H9 (cell line): Measurements from ENCODE around the gene RTP4. TPM values are rescaled to one million over a fixed set of nuclear protein-coding genes. Genes with fewer than 3 reads are reported as not detected.

Source experiments
- DNase-seq: peaks from one replicate; pipeline ENCODE4 v3.0.0-alpha.2; 2017
- H2AFZ ChIP-seq: one replicate; pipeline ENCODE4 v1.6.1; 2013; ENCODE audit warnings: mild to moderate bottlenecking, low read length, control low read depth, moderate library complexity
- H2AK5ac ChIP-seq: 2 replicates; pipeline ENCODE4 v1.6.1; 2013; ENCODE audit warnings: low read length, control low read depth, mixed read lengths; ENCODE audit not compliant: insufficient read length
- H2BK120ac ChIP-seq: one replicate; pipeline ENCODE4 v1.6.1; 2013; ENCODE audit warnings: low read depth, mild to moderate bottlenecking, low read length, control low read depth, inconsistent platforms; ENCODE audit not compliant: poor library complexity, severe bottlenecking
- H2BK12ac ChIP-seq: 2 replicates; pipeline ENCODE4 v1.6.1; 2013; ENCODE audit warnings: low read length, control low read depth, mixed read lengths, low read depth; ENCODE audit not compliant: insufficient read length
- H2BK15ac ChIP-seq: 2 replicates; pipeline ENCODE4 v1.6.1; 2013; ENCODE audit warnings: low read depth, low read length, control low read depth
- H2BK20ac ChIP-seq: one replicate; pipeline ENCODE4 v1.6.1; 2013; ENCODE audit warnings: low read depth, mild to moderate bottlenecking, low read length, control low read depth, inconsistent platforms; ENCODE audit not compliant: poor library complexity, severe bottlenecking
- H2BK5ac ChIP-seq: 2 replicates; pipeline ENCODE4 v1.6.1; 2013; ENCODE audit warnings: low read length, control low read depth, mixed read lengths; ENCODE audit not compliant: insufficient read length
- H3K14ac ChIP-seq: 2 replicates; pipeline ENCODE4 v1.6.1; 2013; ENCODE audit warnings: low read length, control low read depth; ENCODE audit not compliant: insufficient read depth
- H3K18ac ChIP-seq: 2 replicates; pipeline ENCODE4 v1.6.1; 2013; ENCODE audit warnings: low read depth, mild to moderate bottlenecking, mixed read lengths, low read length, control low read depth; ENCODE audit not compliant: insufficient read length
- H3K23ac ChIP-seq: 2 replicates; pipeline ENCODE4 v1.6.1; 2013; ENCODE audit warnings: low read length, control low read depth, mixed read lengths, low read depth; ENCODE audit not compliant: insufficient read length
- H3K23me2 ChIP-seq: 2 replicates; pipeline ENCODE4 v1.6.1; 2013; ENCODE audit warnings: low read depth, mild to moderate bottlenecking, mixed read lengths, low read length, control low read depth; ENCODE audit not compliant: insufficient read length, poor library complexity, severe bottlenecking
- H3K27ac ChIP-seq: 2 replicates; pipeline ENCODE4 v1.5.1; 2013; ENCODE audit warnings: low read length, control low read depth, mixed read lengths, low read depth; ENCODE audit not compliant: insufficient read length
- H3K27me3 ChIP-seq: 2 replicates; pipeline ENCODE4 v1.6.1; 2013; ENCODE audit warnings: low read length, control low read depth, inconsistent platforms; ENCODE audit not compliant: insufficient read depth
- H3K4ac ChIP-seq: 2 replicates; pipeline ENCODE4 v1.6.1; 2013; ENCODE audit warnings: low read depth, mild to moderate bottlenecking, control low read depth, inconsistent platforms, low read length, moderate library complexity
- H3K4me1 ChIP-seq: 2 replicates; pipeline ENCODE4 v1.6.1; 2013; ENCODE audit warnings: low read length, control low read depth, inconsistent platforms; ENCODE audit not compliant: insufficient read depth
- H3K4me2 ChIP-seq: 2 replicates; pipeline ENCODE4 v1.6.1; 2013; ENCODE audit warnings: low read length, control low read depth, mixed read lengths; ENCODE audit not compliant: insufficient read length, insufficient read depth
- H3K56ac ChIP-seq: 2 replicates; pipeline ENCODE4 v1.6.1; 2013; ENCODE audit warnings: low read depth, mild to moderate bottlenecking, mixed read lengths, low read length, control low read depth; ENCODE audit not compliant: insufficient read length
- H3K79me1 ChIP-seq: 2 replicates; pipeline ENCODE4 v1.6.1; 2013; ENCODE audit warnings: low read depth, mild to moderate bottlenecking, moderate library complexity, low read length, control low read depth, inconsistent platforms; ENCODE audit not compliant: insufficient read depth, poor library complexity, severe bottlenecking
- H3K79me2 ChIP-seq: 2 replicates; pipeline ENCODE4 v1.6.1; 2013; ENCODE audit warnings: low read length, control low read depth, inconsistent platforms; ENCODE audit not compliant: insufficient read depth
- H3K9ac ChIP-seq: 2 replicates; pipeline ENCODE4 v1.6.1; 2013; ENCODE audit warnings: low read length, control low read depth, mixed read lengths; ENCODE audit not compliant: insufficient read length; ENCODE audit errors: extremely low read depth
- H3K9me3 ChIP-seq: one replicate; pipeline ENCODE4 v1.6.1; 2013; ENCODE audit warnings: low read depth, low read length, inconsistent platforms; ENCODE audit not compliant: control insufficient read depth
- H3T11ph ChIP-seq: one replicate; pipeline ENCODE4 v1.6.1; 2013; ENCODE audit warnings: mild to moderate bottlenecking, low read length, control low read depth, inconsistent platforms
- H4K20me1 ChIP-seq: one replicate; pipeline ENCODE4 v1.6.1; 2013; ENCODE audit not compliant: control insufficient read depth, insufficient read length, insufficient read depth
- H4K5ac ChIP-seq: 2 replicates; pipeline ENCODE4 v1.6.1; 2013; ENCODE audit warnings: low read depth, mild to moderate bottlenecking, mixed read lengths, low read length, control low read depth; ENCODE audit not compliant: insufficient read length
- H4K8ac ChIP-seq: replicated peaks from 2 replicates; pipeline ENCODE4 v1.6.1; 2013; ENCODE audit warnings: low read length, control low read depth, mixed read lengths, low read depth; ENCODE audit not compliant: insufficient read length
- H4K91ac ChIP-seq: 2 replicates; pipeline ENCODE4 v1.6.1; 2013; ENCODE audit warnings: low read depth, mild to moderate bottlenecking, moderate library complexity, mixed read lengths, low read length, control low read depth; ENCODE audit not compliant: insufficient read length
- H3K27ac Mint-ChIP-seq, 3 experiments: 2 replicates in 2 of 3; 3 replicates in 1 of 3; pipeline ENCODE4 v1.8.0; 2020 to 2021; ENCODE audit warnings: mixed read lengths in 3 of 3, mild to moderate bottlenecking in 1 of 3, moderate library complexity in 1 of 3
- H3K27me3 Mint-ChIP-seq: 2 replicates; pipeline ENCODE4 v1.8.0; 2021; ENCODE audit warnings: low read depth, mild to moderate bottlenecking, moderate library complexity, mixed read lengths
- H3K36me3 Mint-ChIP-seq, 3 experiments: 2 replicates in 2 of 3; 3 replicates in 1 of 3; pipeline ENCODE4 v1.8.0; 2020 to 2021; ENCODE audit warnings: low read depth in 3 of 3, mixed read lengths in 3 of 3; ENCODE audit not compliant: insufficient read depth in 1 of 3
- H3K4me1 Mint-ChIP-seq, 2 experiments: 2 replicates each; pipeline ENCODE4 v1.8.0; 2020; ENCODE audit warnings: mixed read lengths in 2 of 2
- H3K4me3 Mint-ChIP-seq, 2 experiments: 2 replicates in 1 of 2; 3 replicates in 1 of 2; pipeline ENCODE4 v1.8.0; 2020 to 2021; ENCODE audit warnings: mild to moderate bottlenecking in 2 of 2, mixed read lengths in 2 of 2, moderate library complexity in 1 of 2
- H3K9me3 Mint-ChIP-seq, 2 experiments: 2 replicates in 1 of 2; 3 replicates in 1 of 2; pipeline ENCODE4 v1.8.0; 2020; ENCODE audit warnings: mild to moderate bottlenecking in 2 of 2, mixed read lengths in 2 of 2, moderate library complexity in 1 of 2
- CTCF ChIP-seq: fragments of 200-600 bp; sonication (generic); conservative IDR thresholded peaks from 3 replicates; pipeline ENCODE4 v1.8.0; 2021; ENCODE audit warnings: antibody characterized with exemption, mild to moderate bottlenecking
- WGBS: extraction: QIAGEN DNeasy Blood & Tissue Kit; methylation state at CpG from one replicate; pipeline ENCODE4 v1.1.7; 2013; ENCODE audit warnings: missing lambda C conversion rate, low lambda C conversion rate, mixed read lengths; ENCODE audit not compliant: insufficient read length; ENCODE audit errors: extremely low coverage; 5-methylcytosine and 5-hydroxymethylcytosine counted together
- total RNA-seq: library from RNA; stranded (reverse); gene quantifications from 2 replicates; pipeline ENCODE4 v1.2.1, GENCODE V29; 2021

RTP4 gene
- total RNA-seq, 1 experiment from 2014 or later, result not detected

- H3K4me1 ChIP-seq, result no peaks in the 10 kb centered on the region
- H2AK5ac ChIP-seq, result no peak overlapping the region
- no peaks in the 10 kb centered on the region for H3K79me2 ChIP-seq
- Mint-ChIP-seq H3K9me3 (no peaks in the 10 kb centered on the region), H3K36me3 (no peaks in the 10 kb centered on the region), H3K4me3 (no peak overlapping the region), H3K27me3 (no peaks in the 10 kb centered on the region), H3K4me1 (peaks cover 0 to 10% of the 10 kb centered on the region in 2 experiments; a peak in 2 of 4 replicates), H3K27ac (no peak overlapping the region)
- H3K79me1 ChIP-seq, result no peaks in the 10 kb centered on the region
- no peak overlapping the region for H2BK5ac ChIP-seq
- no peak for DNase-seq
- no peak overlapping the region for H3K14ac ChIP-seq
- no peak for TF ChIP-seq CTCF
- H2BK120ac ChIP-seq, result no peak overlapping the region
- no peak overlapping the region for H3K4me2 ChIP-seq
- H4K91ac ChIP-seq, result no peak overlapping the region
- no peak overlapping the region for H4K5ac ChIP-seq
- H3K23me2 ChIP-seq, result no peaks in the 10 kb centered on the region
- H4K20me1 ChIP-seq, result no peaks in the 10 kb centered on the region
- H3K9me3 ChIP-seq, result no peaks in the 10 kb centered on the region
- H3T11ph ChIP-seq, result no peak overlapping the region
- no peak overlapping the region for H3K27ac ChIP-seq
- no peak overlapping the region for H4K8ac ChIP-seq
- no peak overlapping the region for H2BK15ac ChIP-seq
- H2BK20ac ChIP-seq, result no peak overlapping the region
- no CpG with 5 or more reads among the region's 5 CpGs for WGBS
- H3K9ac ChIP-seq, result no peak overlapping the region
- H3K56ac ChIP-seq, result no peak overlapping the region
- H2AFZ ChIP-seq, result no peak overlapping the region
- H3K23ac ChIP-seq, result no peak overlapping the region
- H3K27me3 ChIP-seq, result no peaks in the 10 kb centered on the region
- H3K18ac ChIP-seq, result no peak overlapping the region
- no peak overlapping the region for H2BK12ac ChIP-seq
- H3K4ac ChIP-seq, result no peak overlapping the region
Observed at GRCh38 chr3:187325632-187326031, 42.6 kb upstream of the RTP4 start.
